ENCODE data around the gene BRPF1. TPM values are rescaled to one million over a fixed set of nuclear protein-coding genes. Genes with fewer than 3 reads are reported as not detected.

Gene BRPF1
- total RNA-seq, 2 experiments from 2014 or later = 31.5 to 31.9 TPM

GRCh38 chr3:9721015-9721699 lies 10.4 kb upstream of the BRPF1 start:
- no peaks in the 10 kb centered on the region for H3K79me2 ChIP-seq (ENCODE audit: insufficient read depth, low read depth, low read length)
- intact Hi-C loops (cut with micrococcal nuclease; ENCODE audit: unreplicated experiment) = no loop called here
- H3K36me3 ChIP-seq (ENCODE audit: insufficient read depth, low read length) = no peaks in the 10 kb centered on the region
- H3K4me1 ChIP-seq (ENCODE audit: insufficient read depth, low read length, poor library complexity, severe bottlenecking) = peaks cover 6% of the 10 kb centered on the region
- no peak overlapping the region for H3K4me2 ChIP-seq (ENCODE audit: low read length)
- TF ChIP-seq EZH2phosphoT487 (IDR thresholded peaks at IDR 0.05; ENCODE audit: borderline replicate concordance, low read depth, low read length) (no peak), CTCF (conservative IDR thresholded peaks at IDR 0.05; ENCODE audit: low read length) (0 out of 2 replicates have a peak, but pooled peaks have one; percentile 12)
- no peaks in the 10 kb centered on the region for H4K20me1 ChIP-seq (ENCODE audit: insufficient read depth, low read length)
- H3K9me3 ChIP-seq (ENCODE audit: low read length) = no peaks in the 10 kb centered on the region
- DNase-seq (ENCODE audit: low spot score) = no peak
- H3K9me2 ChIP-seq (ENCODE audit: insufficient read depth, low read length) = no peaks in the 10 kb centered on the region
- no TSS peak for BruUV-seq (replicated peaks)
- H3K27ac ChIP-seq (ENCODE audit: low read depth, low read length, poor library complexity, severe bottlenecking) = no peak overlapping the region
- ChIA-PET CTCF (ENCODE audit: unreplicated experiment) (interaction anchor here (0.5 to 1.4 kb wide), 3 partner anchors 13 to 601 kb away, joined by 3 to 5 read pairs (median 3); no protein-coding TSS in a partner anchor), POLR2A (interaction anchor here (0.5 to 1.2 kb wide), 3 partner anchors 10 to 150 kb away, joined by 3 to 6 read pairs (median 3); partner anchors contain the start of gene BRPF1)
- no peak overlapping the region for H3K4me3 ChIP-seq (ENCODE audit: low read depth, low read length, poor library complexity, severe bottlenecking)
- H2AFZ ChIP-seq (ENCODE audit: low read length) = no peak overlapping the region; the same call in 1 of the 2 replicates

GRCh38 chr3:9721700-9722060 lies 9.9 kb upstream of the BRPF1 start:
- POLR2A ChIA-PET = interaction anchor here (0.5 to 1.2 kb wide), 3 partner anchors 9 to 150 kb away, joined by 3 to 6 read pairs (median 3); partner anchors contain the start of gene BRPF1
- no peak for DNase-seq (ENCODE audit: low spot score)
- CTCF ChIA-PET (ENCODE audit: unreplicated experiment) = interaction anchor here (0.8 to 1.4 kb wide), 2 partner anchors 13 to 217 kb away, joined by 3 to 5 read pairs; no protein-coding TSS in a partner anchor
- no peak overlapping the region; the same call in 1 of the 2 replicates for H2AFZ ChIP-seq (ENCODE audit: low read length)
- no TSS peak for BruUV-seq (replicated peaks)
- H3K27ac ChIP-seq (ENCODE audit: low read depth, low read length, poor library complexity, severe bottlenecking) = no peak overlapping the region
- TF ChIP-seq CTCF (conservative IDR thresholded peaks at IDR 0.05; ENCODE audit: low read length) = no peak
- no peak for TF ChIP-seq EZH2phosphoT487 (IDR thresholded peaks at IDR 0.05; ENCODE audit: borderline replicate concordance, low read depth, low read length)
- no peak overlapping the region for H3K4me2 ChIP-seq (ENCODE audit: low read length)
- H3K9me2 ChIP-seq (ENCODE audit: insufficient read depth, low read length) = no peaks in the 10 kb centered on the region
- H3K4me3 ChIP-seq (ENCODE audit: low read depth, low read length, poor library complexity, severe bottlenecking) = no peak overlapping the region
- intact Hi-C loops (cut with micrococcal nuclease; ENCODE audit: unreplicated experiment) = no loop called here
- no peaks in the 10 kb centered on the region for H4K20me1 ChIP-seq (ENCODE audit: insufficient read depth, low read length)
- no peaks in the 10 kb centered on the region for H3K36me3 ChIP-seq (ENCODE audit: insufficient read depth, low read length)
- H3K79me2 ChIP-seq (ENCODE audit: insufficient read depth, low read depth, low read length) = no peaks in the 10 kb centered on the region
- H3K4me1 ChIP-seq (ENCODE audit: insufficient read depth, low read length, poor library complexity, severe bottlenecking) = peaks cover 8% of the 10 kb centered on the region
- H3K9me3 ChIP-seq (ENCODE audit: low read length) = no peaks in the 10 kb centered on the region
